ENCODE results near the gene RIPK4.

The RIPK4 gene

DNA sequence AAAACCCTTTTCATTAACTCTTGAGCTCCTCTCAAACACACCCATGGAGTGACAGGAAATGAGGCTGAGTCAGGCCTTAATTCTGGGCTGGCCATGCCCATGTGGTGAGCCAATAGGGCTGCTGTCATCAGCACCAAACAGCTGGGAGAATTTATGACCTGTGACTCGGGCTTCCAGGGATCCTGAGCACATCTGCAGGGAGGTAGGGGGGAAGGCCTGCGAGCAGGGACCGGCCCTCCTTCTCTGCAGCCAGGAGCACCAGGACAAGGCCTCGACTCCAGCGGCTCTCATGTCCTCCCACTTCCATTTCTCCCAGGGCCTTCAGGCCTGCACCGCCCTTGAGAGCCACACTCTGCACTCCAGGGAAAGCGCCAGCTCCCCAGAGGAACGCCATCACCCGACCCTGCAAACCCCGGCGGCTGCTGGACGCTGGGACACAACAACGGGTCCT lies 14.6 kb downstream of the RIPK4 start:
- DNase-seq: no peak

DNA sequence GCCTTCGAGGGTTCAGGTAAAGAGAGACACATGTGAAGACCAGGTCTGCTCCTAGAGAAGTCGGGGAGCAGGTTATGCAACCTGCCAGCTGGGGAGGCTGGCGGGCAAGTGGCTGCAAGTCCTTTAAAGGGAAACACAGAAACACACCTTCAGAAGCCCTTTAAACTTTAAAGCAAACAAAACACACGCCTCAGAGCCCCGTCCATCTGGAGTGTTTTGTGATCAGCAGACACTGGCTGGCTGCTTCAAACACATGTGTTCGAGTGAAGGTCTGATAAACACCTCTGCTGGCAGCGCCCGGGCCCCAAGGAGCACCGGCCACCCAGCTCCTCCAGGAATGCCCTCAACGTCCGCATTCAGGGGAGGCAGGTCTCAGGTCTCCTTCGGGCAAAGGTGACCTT lies 15.2 kb downstream of the RIPK4 start:
- DNase-seq: no peak

DNA sequence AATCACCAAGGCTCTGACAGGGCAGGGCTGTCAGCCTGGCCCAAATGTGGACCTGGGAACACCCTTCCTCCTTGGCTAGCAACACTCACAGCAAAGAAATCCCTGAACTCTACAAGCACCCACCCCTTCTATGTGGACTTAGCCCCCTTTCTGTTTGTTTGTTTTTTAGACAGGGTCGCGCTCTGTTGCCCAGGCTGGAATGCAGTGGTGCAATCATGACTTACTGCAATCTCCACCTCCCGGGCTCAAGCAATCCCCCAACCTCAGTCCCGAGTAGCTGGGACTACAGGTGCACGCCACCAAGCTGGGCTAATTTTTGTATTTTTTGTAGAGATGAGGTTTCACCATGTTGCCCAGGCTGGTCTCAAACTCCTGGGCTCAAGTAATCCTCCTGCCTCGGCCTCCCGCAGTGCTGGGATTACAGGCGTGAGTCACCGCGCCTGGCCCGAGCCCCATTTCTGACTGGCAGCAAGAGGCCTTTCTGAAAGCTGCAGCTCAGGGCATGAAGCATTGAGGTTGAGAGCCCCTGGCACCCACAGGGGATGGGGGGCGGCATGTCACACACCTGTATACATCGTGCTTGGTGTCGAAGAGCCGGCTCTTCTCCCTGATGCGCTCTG lies 16.2 kb downstream of the RIPK4 start:
- DNase-seq: no peak

DNA sequence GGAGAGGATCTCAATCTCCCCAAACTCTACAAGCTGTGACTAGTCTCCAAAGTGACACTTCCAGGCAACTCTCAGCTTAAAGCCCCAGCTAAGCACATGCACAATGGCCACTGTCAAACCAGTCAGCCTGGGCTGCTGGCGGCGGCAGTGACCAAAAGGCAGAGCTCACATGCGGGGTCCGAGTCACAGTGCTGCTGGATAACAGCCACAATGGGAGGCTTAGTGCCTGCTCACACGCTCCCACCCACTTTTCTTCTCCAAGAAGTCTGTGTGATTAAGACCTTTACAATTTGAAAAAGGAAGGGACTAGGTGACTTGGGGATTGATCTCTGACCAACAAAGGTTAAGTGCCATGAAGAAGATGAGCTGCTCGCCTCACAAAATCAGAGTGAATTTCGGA lies 16.8 kb downstream of the RIPK4 start:
- DNase-seq: no peak

DNA sequence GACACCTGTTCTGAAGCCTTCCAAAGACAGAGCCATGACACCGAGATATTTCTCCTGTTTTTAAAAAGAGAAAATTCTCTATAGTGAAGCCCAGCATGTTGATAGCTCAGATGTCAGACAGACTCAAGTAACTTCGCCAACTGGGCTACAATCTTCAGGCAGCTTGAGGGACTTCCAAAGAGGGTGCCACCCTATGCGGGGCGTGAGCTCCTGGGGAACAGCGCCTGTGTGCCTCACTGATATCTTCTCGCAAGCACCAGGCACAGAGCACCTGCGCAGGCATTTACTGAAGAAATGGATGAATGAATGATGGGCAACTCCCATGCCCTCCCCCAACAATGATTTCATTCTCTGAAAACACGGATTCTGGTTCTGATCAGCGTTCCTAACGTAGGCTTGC lies 17.6 kb downstream of the RIPK4 start:
- DNase-seq: no peak

DNA sequence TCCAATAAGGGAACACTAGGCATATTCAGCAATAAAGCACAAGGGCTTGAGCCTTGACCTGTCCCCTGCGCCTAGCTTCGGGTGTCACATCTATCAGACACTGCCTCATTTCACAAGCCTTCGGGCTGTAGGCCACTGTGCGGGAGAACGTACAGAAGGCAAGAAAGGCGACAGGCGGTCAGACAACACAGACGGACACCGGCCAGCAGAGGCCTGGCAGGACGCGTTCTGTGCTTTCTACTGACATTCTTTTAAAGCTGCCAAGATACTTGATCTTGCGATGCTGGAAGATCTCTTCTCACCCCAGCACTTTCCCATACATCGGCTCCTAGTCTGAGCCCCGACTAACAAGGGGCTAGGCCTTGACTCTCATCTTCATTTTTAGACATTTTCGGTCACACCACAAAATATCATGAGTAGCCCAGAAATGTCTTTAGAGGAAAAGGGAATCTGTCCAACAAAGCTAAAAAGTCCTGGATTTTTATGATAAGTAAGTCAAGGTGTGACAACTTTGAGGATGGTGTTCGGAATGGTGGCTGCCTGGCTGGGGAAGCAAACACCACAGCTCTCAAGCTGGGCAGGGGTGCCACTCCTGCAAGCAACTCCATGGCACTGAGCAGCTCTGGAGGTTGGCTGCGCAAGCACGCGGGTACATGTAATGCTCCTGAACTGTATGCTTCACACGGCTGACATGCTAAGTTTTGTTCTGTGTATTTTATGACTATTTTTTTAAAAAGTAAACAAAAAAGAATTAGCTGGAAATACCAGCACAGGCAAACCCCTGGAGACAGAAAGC lies 18.7 kb downstream of the RIPK4 start:
- DNase-seq: no peak

DNA sequence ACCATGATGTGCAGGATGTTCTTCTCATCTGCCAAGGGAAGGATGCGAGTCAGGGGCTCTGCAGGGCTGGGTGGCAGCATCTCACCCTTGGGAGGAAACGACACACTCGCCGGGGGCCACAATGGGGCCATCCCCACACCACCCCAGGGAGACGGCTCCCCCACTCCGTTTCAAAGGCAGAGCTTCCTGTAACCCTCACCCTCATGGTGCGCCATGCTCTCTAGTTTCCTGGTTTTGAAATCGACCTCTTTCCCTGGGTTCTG lies 20.2 kb downstream of the RIPK4 start:
- no peak for DNase-seq

DNA sequence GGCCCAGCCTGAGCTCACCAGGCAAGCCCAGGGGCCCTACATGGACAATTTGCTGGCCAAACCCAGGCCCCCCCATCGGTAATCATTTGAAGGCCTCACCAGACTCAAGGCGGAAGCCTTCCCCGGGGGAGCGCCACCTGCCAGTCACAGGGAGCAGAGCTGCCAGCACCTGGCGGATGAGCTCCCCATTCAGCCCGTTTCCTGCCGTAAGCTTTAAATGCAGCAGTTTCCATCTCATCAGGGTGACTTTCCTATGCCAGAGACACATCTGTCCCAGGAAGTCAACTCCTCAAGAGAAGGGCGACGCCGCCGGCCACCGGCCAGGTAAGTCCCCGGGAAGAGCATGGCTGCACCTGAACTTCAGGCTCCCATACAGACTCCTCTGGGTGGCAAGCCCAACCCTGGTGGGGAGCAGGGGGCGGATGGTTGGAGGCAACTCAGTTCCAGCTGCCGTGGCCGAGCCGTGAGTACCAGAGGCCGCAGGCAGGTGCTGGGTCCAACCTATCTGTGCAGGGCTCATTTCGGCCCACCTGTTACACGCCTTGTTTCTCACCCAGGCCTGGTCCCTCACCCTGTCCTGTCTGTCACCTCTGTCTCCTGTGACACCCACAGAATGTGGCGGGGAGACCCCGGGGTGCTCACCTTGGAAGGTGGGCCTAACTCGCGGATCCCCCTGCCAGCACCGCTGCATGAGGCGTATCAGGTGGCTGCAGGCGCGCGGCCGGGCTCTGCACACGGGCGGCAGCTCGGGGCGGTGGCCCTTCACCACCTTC lies 20.7 kb downstream of the RIPK4 start:
- DNase-seq: no peak

DNA sequence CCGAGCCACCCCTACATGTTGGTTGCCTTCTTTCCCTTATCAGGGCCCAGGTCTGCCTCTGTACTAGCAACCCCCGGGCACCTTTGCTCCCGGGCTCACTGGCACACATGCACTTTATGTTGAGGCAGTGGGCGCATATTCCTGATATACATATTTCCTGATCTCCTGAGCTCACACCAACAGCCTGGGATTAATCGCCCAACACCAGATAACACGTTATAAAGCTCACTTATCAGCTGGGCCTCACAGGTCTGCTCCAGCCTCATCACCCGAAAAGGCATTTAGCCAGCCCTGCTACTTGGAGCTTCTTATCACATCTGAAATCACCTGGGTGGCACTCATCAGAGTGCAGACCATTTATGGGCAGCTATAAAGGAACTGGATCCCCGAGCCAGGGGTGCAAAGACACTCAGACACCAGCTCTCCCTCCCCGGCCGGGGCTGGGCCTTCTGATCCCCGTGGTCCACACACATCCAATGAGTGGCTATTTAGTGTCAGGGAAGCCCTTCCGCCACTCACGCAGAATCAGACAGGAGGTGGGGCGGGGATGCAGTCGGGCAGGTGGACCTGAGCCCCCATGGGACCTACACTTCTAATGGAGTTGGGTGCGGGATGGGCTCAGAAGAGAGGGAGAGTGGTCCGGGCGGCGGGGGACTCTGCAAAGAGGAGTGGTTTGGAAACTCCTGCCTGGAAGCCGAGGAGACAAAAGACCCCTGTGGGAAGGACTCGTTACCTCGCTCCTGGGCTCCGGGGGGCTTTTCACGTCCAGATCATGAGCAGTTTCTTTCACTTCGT lies 21.6 kb downstream of the RIPK4 start:
- no peak for DNase-seq

DNA sequence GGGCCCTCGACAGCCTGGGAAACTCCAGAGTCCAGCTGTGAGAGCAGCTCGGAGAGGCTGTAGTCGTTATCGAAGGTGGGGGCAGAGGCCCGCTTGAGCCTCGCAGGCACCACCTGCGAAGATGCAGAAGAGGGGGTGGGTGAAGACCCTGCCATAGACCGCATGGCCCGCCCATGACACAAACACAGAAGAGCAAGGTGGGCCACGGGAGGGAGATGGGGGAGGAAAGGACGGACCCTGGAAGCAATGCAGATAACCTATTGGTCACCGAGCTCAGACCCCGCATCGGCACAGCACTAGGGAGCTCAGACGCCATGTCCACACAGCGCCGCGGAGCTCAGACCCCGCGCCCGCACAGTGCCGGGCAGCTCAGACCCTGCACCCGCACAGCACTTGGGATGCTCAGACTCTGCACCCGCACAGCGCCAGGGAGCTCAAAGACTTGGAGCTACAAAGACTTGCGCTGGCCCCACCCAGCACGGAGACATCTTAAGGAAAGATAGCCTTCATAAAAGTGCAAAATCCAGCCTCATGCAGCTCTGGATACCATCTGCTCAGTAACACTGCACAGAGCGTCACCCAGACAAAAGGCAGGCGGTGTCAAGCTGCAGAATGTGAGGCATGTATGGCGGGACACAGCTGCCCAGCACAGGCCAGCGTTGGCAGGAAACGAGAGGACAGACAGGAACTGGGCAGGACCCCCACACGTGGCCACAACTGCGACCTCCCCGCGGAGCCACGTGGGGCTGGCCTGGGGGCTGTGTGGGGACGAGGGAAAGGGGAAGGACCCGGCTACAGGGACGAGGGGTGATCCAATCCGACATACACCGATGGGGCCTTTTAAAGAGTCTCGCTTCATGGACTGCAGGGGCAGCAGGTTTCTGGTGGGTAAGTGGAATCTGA lies 22.6 kb downstream of the RIPK4 start:
- no peak for DNase-seq

DNA sequence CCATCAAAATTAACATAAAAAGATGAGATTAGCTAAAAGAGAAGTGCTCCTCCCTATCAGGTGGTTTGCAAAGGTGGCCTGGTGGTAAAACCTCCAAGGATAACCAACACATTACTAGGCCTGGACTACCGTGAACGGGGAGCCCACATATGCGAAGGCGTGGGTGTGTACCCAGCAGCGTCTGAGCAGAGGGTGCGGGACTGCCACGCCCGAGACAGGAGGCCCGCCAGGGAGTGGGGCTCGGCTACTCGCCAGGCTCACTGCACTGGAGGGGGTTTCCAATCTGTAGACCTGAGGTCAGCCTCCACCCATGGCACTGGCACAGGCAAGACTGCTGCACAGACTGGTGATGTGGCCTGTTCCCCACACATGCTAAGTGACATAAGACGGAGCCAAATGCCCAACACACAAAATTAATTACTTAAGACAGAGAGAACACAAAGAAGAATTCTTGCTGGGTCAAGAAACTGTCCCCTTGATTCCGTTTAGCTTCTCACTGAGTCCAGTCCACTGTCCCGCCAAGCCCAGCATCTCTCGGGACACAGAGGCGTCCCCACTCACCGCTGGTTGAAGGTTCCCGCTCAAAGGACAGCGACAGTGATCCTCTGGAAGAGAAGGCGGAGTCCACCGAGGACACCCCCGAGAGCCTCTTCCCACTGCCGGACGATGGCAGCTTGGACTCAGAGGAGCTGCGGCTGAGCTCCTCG lies 23.4 kb downstream of the RIPK4 start:
- no peak for DNase-seq

DNA sequence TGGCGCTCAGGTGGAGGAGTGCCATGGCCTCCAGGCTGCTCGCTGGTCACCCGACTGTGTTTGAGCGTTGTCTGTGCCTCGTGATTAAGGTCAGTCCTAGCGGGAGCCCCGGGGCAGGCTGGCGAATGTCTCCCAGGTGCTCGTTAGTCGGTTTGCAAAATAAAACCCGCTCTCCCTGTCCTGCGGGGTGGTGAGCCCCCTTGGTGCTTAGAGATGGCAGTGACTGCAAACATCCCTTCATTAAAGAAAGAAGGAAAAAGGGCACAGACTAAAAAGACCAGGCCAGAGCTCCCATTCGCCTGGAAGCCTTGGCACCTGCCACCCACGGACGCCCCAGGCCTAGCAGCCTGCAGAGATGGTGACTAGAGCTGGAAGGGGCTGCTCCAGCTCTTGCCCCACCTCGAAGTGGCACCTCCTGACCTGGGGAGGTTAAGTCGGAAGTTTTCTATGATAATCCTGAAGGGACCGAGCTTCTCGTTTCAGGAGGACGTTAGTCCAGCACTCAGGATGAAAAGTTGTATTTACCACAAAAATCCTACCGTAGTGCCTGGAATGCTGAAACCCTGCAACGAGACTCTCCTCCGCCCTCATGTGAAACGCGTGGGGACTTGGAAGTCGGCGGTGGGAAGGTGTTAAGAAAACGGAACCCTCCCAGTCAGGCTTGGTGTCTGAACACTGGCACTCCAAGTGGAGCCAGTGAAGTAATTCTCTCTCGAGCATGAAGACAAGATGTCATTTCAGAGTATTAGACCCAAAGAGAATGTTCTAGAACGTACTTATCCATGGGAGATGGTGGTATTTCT lies 24.6 kb downstream of the RIPK4 start:
- DNase-seq: no peak

DNA sequence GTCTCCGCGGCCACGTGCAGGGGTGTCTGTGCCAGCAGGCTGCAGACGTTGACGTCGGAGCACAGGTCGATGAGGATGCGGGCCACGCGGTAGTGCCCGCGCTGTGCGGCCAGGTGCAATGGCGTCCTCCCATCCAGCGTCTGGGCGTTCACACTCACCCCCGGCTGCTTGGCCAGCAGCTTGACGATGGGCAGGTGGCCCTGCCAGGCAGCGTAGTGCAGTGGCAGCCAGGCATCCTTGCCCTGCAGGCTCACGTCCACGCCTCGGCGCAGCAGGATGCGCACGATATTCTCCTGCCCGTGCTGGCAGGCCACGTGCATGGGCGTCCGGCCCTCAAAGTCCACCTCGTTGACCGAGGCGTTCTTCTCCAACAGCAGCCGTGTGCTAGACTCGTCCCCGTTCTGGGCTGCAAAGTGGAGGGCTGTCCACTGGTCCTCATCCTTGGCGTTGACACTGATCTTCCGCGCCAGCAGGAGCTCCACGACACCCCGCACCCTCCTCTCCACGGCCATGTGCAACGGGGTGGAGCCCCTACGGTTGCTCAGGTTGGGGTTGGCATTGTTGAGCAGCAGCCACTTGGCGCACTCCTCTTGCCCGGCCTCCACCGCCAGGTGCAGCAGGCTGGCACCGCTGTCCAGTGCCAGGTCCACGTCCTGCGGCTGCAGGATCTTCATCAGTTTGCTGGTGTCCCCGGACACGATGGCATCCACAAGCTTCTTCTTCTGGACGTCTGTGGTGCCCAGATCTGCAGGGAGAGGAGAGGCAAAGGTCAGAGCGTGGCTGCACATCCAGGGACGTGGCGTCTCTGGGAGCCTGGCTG lies 25.4 kb downstream of the RIPK4 start:
- no peak for DNase-seq

DNA sequence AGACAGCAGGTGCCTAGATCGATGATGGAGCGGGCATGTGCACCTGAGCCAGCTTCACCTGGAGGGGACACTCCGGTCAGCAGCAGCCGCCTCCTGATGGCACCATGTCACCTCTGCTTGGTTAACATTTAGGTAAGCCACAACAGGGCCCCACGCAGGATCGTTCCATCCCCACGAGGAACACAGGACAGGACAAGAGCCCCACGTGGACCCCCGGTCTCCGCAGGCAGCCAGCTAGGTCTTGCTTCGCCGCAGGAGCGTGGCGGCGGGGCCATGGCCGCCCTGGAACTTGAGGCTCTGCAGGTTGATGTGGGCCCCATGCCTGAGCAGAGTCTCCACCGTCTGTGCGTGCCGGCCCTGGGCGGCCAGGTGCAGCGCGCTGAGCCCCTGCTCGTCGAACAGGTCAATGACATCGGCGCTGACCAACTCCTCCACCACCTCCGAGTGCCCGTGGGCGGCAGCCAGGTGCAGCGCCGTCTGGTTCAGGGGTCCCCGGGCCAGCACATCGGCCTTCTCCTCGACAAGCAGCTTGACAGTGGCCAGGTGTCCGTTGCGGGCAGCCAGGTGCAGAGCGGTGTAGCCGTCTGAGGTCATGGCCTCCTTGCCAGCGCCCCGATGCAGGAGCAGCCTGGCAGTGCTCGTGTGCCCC lies 26.1 kb downstream of the RIPK4 start:
- no peak for DNase-seq

DNA sequence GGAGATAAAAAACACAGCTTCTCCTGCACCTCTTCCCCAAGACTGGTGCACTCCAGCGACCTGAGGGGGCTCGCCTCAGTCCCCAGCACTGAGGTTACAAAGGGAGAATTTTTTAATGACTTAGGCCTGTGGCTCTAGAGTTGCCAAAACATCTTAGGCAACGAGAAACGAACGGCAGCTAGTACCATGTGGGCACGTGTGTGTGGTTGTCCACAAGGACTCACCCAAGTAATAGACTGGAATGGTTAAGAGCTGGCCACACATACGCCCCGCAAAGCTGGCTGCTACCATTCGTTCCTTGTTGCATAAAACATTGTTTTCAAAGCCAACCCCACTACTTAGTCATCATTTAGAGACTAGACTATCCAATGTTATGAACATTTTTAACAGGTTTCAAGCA lies 26.9 kb downstream of the RIPK4 start:
- DNase-seq: no peak

DNA sequence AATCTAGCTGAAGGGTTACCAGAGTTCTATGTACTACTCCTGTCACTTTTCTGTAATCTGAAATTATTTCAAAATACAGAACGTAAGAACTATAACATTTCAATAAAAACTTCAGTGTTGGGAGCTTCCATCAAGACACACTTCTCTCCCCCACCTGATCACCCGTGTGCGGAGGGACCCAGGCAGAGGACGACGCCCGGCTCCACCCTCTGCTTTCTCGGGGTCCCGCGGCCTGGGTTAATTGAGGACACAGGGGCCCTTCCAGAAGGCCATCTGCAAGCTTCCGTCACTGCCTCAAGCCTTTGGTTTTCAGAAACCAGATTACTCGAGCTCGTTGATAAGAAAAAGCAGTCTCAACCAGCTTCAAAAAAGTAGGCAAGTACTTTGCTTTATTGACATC lies 27.8 kb downstream of the RIPK4 start:
- no peak for DNase-seq

DNA sequence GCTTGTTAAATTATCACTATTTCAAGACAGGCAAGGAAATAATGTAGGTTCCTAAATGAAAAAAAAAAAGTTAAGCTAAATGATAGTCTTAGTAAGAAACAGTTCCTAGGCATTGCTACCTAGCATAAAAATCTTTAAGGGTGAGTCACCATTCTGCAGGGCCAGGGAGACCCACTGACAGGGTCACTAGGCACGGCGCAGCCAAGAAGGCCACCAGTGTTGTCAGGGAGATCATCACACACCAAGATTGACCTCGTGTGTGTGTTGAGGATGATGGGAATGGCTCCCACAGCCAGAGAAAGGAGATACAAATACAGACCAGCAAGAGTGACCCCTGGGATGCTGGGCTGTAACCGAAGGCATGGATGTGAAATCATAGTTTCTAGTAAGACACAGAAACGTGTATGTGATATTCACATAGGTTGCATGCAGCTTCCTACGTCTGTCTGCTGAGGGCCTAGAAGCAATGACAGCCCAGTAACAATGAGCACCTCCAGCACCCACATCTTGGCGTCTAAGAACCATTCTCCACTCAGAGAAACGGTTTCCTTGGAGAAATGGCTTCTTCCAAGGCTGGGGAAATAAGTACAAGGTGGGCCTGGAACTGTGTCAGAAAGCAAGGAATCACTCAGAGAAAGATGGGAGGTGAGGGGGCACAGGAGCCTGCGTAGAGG lies 29.1 kb downstream of the RIPK4 start:
- no peak for DNase-seq

DNA sequence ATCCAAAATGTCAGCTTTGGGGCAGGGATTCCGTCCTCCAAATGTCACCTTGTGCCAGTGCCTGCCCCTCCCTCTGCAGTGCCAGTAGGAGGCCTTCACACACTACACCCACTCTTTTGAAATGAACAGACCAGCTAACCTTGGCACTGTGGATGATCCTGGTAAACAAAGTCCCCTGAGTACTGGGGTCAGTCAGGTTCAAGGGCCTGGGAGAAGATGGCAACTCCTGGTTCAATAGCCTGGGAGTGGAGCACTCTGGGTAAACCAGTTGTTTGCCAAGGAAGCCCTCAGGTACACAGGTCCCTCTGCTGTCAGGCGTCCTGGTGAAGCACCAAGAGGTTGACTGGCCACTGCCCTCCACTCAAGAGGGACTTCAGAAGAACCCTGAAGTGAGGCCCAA lies 30.4 kb downstream of the RIPK4 start:
- DNase-seq: no peak

Measured in stimulated activated CD4-positive, alpha-beta T cell treated with anti-CD3 and anti-CD28 coated beads, Interleukin-4, amount 100 ng/mL, for 4 hours (primary cell).